Activated naive CD8-positive, alpha-beta T cell treated with anti-CD3 and anti-CD28 coated beads, Interleukin-2, amount 50 U/mL, for 16 hours (primary cell): ENCODE data around the gene PGA5.
"Not testable (repeated sequence)": the region's sequence is repeated elsewhere in the genome, so short reads cannot be mapped to it uniquely, and the experiment has no call there.

ENCODE experiments used
- DNase-seq: peaks from one replicate; pipeline ENCODE4 v3.0.0-alpha.2; 2020; ENCODE audit warnings: low read depth, low spot score

The PGA5 gene

DNA sequence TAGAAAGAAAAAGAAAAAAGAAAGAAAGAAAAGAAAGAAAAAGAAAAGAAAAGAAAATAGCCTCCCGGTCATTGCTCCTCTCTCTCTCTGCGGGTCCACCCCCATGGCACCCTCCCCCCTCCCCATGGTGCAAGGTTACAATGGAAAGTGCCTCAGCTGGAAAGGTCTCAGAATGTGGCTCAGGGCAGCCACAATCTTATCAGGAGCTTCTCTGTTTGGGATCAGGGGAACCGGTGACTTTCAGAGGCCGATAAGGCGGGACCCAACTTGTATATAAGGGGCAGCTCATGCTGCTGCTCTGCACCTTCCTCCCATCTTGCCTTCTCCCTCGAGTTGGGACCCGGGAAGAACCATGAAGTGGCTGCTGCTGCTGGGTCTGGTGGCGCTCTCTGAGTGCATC, at the start of gene PGA5:
PGA5 (plus strand) TSS at position 301 of the 400 bp plus-strand sequence; CDS start at position 353, 52 bp downstream.
- DNase-seq, result not testable (repeated sequence)

DNA sequence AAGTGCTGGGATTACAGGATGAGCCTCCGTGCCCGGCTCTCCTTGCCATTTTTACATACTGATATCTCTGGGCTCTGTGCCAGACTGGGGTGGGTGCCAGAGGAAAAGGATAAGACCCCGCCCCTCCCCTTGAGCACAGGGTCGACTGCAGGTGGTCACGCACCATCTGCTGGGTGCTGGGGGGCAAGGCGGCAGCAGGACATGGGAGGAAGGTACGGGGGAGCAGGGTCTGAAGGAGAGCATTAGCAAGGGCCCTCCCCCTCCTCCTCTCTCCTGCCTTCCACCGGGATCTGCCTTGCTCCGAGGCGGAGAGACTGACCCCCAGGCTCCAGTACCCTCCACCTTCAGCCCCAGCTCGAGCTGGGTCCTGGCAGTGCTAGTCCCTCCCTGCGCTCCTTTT, 47.4 kb upstream of the PGA5 start:
- no peak for DNase-seq

DNA sequence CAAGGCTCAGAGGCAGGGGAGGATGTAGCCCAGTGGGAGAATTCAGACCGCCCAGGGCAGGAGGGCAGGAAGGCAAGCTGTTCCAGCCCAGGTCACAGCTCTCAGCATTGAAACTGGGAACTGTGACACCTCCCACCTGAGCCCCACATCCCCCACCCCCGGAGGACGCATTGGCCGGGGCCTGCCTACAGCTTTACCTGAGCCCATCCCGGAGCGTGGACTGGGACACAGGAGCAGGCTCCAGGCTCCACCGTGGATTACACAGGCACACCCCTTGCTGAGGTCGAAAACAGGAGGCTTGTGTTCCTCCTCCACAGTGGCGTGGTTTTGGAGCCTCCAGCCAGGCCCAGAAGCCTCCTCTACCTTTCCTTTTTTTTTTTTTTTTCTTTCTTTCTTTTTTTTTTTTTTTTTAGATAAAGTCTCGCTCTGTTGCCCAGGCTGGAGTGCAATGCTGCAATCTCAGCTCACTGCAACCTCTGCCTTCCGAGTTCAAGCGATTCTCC, 46.8 kb upstream of the PGA5 start:
- no peak for DNase-seq

DNA sequence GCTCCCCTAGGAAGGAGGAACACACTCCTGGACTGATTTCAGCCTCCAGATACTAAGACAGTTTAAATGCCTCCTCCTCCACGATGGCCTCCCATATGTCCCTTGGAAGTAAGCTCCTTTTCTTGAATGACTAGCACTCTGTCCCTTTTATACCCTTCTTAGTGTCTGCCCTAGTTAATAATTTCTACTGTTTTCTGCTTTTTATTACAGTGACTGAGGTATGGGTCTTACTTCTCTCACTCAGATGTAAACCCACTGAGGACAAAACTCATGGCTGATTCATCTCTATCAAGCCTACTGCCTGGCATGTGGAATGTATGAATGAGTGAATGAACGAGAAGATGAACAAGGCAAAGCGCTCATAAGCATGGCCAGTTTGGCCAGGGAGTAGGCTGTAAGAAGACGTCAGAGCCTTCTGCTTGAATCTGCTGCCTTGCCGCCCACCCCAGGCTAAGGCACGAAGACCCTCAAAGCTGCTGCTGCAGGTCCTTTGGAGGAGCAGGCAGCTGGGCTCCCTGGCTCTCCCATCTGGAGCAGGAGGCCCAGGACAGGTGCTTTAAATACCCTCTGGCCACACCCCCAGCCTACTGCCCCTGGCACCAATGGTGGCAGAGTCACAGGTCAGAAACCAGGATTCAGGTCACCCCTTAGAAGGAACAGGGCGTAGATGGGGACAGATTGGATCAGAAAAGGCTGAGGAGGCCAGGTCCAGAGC, 45.8 kb upstream of the PGA5 start:
- DNase-seq, result no peak

DNA sequence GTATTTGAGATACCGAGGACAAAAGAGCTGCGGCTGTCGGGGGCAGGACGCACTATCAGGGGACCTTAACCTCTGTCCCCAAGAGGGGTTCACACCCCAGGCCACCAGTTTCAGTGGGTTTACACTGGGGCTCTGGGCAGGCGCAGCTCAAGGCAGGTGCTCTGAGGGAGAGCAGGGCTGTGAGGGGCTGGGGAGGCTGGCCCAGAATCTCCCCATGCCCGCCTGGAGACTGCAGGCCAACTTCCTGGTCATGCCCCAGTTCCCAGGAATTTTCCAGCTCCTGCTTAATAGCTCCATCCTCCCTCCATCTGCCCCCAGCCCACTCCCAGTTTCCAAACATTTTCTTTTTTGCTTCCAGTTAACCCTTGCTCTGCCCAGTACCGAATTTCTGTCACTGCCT, 45.3 kb upstream of the PGA5 start:
- no peak for DNase-seq

DNA sequence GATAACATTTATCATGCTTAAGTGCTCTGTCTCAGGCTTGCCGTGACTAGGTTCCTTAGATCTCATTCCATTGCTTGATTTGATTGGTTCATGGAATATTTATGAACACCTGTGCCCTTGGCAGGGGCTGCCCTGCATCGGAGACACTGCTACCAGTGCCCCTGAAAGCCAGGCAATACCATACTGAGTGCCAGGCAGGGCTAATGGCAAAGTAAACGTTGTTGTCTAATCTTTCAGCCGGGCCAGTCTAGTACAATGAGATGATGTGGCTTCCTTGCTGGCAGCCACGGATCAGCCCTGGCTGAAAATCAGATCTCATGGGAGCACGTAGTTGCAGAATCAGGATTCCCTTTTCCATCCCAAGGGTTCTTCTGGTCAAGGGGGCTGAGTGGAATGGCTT, 42.6 kb upstream of the PGA5 start:
- DNase-seq, result no peak

DNA sequence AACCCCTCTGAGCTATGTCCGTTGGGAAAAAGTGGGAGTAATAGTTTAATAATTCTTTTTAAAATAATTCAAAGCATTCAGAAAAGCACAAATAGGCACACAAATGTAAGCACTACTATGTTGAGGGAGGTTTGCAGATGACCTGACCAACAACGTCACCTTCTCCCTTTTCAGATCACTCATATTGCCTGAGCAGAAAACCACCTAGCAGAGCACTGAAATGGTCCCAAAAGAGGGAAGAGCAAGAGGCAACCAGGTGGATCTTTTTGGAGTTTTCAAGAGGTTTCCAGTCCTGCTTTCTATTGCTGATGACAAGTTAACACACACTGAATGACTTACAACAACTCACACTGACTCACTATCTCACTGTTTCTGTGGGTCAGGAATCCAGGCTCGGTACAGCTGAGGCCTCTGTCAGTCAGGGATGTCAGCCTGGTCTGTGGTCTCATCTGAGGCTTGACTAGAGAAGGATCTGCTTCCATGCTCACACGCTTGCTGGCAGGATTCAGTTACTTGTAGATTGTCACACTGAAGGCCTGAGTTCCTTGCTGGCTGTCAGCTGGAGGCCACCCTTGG, 41.9 kb upstream of the PGA5 start:
- DNase-seq, result no peak

DNA sequence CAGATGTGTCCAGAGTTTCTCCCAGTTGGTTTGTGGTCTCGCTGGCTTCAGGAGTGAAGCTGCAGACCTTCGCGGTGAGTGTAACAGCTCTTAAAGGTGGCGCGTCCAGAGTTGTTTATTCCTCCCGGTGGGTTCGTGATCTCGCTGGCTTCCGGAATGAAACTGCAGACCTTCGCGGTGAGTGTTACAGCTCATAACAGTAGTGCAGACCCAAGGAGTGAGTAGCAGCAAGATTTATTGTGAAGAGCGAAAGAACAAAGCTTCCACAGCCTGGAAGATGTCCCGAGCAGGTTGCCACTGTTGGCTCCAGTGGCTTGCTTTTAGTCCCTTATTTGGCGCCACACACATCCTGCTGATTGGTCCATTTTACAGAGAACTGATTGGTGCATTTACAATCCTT, 39.5 kb upstream of the PGA5 start:
- no peak for DNase-seq

DNA sequence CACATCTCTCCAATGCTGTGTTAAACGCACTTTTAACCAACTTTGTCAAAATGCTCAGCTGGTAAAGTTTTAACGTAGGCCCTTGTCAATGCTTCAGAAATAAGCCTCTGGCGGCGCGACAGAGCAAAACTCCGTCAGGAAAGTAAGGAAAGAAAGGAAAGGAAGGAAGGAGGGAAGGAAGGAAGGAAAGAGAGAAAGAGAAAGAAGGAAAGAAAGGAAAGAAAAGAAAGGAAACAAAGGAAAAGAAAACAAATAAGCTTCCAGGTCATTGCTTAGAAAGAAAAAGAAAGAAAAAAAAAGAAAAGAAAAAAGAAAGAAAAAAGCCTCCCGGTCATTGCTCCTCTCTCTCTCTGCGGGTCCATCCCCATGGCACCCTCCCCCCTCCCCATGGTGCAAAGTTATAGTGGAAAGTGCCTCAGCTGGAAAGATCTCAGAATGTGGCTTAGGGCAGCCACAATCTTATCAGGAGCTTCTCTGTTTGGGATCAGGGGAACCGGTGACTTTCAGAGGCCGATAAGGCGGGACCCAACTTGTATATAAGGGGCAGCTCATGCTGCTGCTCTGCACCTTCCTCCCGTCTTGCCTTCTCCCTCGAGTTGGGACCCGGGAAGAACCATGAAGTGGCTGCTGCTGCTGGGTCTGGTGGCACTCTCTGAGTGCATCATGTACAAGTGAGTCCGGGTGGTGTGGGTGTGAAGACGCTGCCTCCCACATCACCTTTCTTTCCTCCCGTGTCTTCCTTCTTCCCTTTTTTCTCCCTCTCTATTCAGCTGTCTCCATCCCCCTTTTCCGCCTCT, 37.8 kb upstream of the PGA5 start, which contains the start of gene PGA3:
PGA3 (plus strand) TSS at position 566 of the 797 bp plus-strand sequence; CDS start at position 616, 50 bp downstream.
- not testable (repeated sequence) for DNase-seq

DNA sequence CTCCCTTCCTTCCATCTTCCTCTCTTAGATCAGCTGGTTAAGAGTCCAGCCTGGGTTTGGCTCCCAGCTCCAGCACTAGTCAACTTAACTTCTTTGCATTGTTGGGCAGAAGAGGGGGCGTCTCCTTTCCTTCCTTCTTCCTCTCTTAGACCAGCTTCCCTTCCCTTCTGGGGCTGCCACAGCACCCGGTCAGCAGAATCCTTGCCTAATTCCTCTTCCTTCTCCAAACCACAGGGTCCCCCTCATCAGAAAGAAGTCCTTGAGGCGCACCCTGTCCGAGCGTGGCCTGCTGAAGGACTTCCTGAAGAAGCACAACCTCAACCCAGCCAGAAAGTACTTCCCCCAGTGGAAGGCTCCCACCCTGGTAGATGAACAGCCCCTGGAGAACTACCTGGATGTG, 37.1 kb upstream of the PGA5 start:
- not testable (repeated sequence) for DNase-seq

DNA sequence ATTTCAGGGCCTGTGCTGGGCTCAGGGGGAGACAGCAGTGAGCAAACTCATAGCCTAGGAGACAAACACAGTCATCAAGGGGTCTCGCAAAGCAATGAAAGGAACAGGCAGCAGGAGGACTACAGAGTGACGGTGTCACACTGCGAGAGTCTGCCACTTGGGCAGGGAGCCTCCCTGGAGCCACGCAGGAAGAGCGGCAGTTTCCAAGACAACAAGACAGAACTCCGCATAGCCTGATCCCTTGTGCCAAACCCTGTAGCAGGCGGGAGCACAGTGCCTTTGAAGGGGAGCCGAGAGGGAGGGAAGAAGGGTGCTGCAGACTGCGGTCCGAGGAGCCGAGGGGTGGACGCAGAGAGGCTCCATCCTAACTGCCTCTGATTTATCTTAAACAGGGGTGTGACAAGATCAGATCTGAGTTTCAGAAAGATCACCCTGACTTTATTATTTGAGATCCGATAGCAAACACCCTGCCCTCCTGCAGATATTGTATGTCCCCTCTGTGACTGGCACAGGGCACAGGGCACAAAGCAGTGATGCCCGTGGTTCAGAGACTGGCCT, 36.4 kb upstream of the PGA5 start:
- not testable (repeated sequence) for DNase-seq

DNA sequence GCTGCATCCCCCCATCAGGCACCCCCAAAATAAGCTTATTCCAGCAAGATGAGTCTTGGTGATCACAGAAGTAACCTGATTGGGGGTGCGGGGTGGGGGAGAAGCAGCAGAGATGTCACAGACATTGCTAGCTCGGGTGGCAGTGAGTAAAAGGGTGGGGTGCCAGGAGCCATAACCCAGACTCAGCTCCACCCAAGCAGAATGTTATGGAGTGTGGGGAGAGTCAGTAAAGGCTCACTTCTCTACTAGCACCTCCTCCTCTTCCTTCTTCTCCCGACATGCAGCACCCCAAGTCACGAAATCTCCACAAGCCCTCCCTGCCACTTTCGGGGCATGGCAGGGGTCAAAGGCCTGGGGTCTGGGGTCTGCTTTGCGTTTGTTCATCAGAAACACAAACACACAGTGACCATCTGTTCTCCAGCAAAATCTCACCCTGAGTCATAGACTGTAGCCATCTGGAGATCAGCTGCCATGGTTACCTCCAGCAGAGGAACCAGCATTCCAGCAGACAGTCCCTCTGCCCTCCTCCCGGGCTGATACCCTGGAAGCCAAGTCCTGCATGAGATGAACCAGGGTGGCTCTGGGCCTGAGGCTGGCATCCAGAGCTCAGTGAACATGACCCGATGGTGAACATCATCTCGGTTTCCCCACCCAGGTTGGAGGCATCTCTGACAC, 33.2 kb upstream of the PGA5 start:
- not testable (repeated sequence) for DNase-seq

DNA sequence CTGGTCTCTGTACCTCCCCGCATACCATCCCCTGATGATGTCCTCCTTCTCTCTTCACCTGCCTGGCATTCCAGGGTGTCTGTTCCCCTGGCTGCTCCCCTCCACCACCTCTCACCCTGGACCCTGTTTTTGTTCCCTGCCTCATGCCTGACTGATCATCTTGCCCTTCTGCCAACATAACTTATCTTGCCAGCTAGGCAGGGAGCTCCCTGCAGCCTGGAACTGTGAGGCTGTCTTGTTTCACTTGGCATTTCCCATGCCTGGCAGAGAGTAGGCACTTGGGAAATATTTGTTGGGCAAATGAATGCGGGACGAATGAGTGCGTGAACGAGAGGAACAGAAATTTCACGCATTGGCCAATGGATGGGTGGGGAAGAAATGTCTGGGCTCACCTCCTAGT, 30.3 kb upstream of the PGA5 start:
- not testable (repeated sequence) for DNase-seq

DNA sequence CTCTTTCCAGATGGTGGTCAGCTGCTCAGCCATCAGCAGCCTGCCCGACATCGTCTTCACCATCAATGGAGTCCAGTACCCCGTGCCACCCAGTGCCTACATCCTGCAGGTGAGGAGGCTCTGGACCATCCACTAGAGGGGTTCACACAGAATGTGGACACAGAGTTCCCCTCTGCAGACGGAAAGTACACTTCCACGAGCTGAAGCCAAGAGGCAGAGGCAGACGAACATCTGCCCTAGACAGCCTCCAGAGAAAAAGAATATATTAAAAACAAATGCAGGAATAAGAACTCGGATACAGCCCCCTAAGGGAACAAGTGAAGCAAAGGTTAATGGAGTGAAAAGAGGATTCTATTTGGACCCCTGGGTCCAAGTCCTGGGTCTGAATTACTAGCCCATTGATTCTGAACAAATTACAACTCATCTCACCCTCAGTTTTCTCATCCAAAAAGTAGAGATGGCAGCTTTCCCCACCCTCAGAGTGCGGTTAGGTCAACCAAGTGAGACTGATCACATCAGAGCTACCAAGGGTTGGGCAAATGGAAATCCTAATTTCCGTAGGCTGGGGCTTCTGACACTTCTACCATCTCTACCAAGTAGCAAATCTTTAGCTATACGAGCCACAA, 29.5 kb upstream of the PGA5 start:
- DNase-seq, result not testable (repeated sequence)

DNA sequence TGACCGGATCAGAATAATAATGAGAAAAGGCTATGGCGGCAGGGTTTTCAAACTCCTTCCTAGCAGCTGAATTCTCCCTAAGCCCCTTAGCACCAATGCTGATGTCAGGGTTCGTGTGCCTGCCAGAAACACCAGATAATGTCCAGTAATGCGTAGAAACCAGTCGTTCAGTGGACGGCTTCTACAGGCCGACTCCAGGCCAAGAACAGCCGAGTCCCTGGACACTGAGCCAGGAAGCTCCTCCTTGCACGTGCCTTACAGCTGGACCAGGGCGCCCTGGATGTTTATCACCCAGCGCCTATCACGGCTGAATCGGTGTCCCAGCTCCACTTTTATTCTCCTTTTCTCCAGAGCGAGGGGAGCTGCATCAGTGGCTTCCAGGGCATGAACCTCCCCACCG, 28.8 kb upstream of the PGA5 start:
- DNase-seq, result not testable (repeated sequence)

DNA sequence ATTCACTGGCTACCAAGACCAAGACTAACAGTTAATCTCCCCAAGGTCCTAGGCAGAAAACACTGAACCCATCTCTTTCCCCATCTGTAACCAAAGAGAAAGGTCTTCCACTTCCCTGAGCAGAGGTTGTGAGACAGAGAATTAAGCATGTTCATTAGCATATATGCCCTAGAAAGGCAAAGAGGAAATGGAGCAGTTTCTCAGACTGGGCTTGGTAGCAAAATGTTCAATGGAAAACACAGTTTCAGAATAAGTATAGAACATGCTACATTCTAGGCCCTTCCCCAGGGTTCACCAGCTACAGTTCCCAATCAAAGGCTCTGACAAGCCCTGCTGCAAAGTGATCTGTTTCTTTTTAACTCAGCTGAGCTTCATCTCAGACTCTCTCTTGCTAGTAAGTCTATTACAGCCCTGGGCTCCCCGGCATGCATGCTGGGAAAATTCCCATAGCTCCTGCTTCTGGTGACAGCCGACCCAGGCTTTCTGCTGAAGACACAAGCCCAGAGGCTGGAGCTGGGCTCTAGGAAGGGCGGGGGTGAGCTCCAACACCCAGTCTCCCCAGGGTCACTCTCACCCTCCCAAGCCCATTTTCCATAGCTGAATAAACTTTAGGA, 27.2 kb upstream of the PGA5 start:
- not testable (repeated sequence) for DNase-seq

DNA sequence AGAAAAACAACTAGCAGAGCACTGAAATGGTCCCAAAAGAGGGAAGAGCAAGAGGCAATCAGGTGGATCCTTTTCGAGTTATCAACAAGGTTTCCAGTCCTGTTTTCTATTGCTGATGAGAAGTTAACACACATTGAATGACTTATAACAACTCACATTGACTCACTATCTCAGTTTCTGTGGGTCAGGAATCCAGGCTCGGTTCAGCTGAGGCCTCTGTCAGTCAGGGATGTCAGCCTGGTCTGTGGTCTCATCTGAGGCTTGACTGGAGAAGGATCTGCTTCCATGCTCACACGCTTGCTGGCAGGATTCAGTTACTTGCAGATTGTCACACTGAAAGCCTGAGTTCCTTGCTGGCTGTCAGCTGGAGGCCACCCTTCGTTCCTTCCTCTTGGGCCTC, 22.7 kb upstream of the PGA5 start:
- not testable (repeated sequence) for DNase-seq

DNA sequence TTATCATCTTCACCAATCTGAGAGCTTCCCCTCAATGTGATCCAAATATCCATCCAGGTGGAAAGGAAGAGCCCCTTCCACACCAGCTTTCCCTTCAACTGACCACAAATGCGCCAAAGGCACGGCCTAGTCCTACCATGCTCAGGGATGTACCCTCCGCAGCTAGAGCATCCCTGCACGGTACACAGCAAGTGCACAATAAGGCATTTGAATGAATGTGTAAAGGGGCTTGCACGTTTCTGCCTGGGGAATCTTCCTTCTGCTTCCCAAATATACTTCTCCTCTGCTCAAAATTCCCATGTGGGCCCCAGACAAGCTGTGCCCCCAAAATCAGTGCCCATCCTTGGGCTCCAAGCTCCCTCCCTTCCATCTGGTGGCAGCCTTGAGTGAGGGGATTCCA, 22.0 kb upstream of the PGA5 start:
- DNase-seq, result not testable (repeated sequence)

DNA sequence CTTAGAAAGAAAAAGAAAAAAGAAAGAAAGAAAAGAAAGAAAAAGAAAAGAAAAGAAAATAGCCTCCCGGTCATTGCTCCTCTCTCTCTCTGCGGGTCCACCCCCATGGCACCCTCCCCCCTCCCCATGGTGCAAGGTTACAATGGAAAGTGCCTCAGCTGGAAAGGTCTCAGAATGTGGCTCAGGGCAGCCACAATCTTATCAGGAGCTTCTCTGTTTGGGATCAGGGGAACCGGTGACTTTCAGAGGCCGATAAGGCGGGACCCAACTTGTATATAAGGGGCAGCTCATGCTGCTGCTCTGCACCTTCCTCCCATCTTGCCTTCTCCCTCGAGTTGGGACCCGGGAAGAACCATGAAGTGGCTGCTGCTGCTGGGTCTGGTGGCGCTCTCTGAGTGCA, 18.9 kb upstream of the PGA5 start, which contains the start of gene PGA4:
PGA4 (plus strand) TSS at position 301 of the 400 bp plus-strand sequence; CDS start at position 355, 54 bp downstream.
- DNase-seq, result not testable (repeated sequence)

DNA sequence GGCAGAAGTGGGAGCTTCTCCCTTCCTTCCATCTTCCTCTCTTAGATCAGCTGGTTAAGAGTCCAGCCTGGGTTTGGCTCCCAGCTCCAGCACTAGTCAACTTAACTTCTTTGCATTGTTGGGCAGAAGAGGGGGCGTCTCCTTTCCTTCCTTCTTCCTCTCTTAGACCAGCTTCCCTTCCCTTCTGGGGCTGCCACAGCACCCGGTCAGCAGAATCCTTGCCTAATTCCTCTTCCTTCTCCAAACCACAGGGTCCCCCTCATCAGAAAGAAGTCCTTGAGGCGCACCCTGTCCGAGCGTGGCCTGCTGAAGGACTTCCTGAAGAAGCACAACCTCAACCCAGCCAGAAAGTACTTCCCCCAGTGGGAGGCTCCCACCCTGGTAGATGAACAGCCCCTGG, 18.3 kb upstream of the PGA5 start:
- DNase-seq, result not testable (repeated sequence)
